ENCODE results near the gene KLHL29. TPM values are rescaled to one million over a fixed set of nuclear protein-coding genes. Genes with fewer than 3 reads are reported as not detected.

KLHL29 gene
- total and polyA plus RNA-seq, 10 of the 15 experiments (the other 5 are each of a cell fraction or from before 2014, with no cell fraction given) = 1.4 to 19.5 (median 6.1) TPM

GRCh38 chr2:23445450-23445868, 60.5 kb downstream of the KLHL29 start (continued):
- TF ChIP-seq NFIC (IDR thresholded peaks at IDR 0.05; ENCODE audit: low read depth, low read length) (peak; percentile 31; the same call in 1 of the 2 replicates), E2F4 (IDR thresholded peaks at IDR 0.05; ENCODE audit: low read depth, low read length) (no peak), HCFC1 (IDR thresholded peaks at IDR 0.05; ENCODE audit: low read length) (no peak), ZNF207 (IDR thresholded peaks at IDR 0.05; ENCODE audit: borderline replicate concordance) (no peak), USF1 (IDR thresholded peaks at IDR 0.05; ENCODE audit: borderline replicate concordance, extremely low read length, insufficient read depth, low read depth, low read length) (peak; percentile 28), RUNX3 (IDR thresholded peaks at IDR 0.05; ENCODE audit: low read length) (peak; percentile 91), ATF3 (IDR thresholded peaks at IDR 0.05; ENCODE audit: borderline replicate concordance, extremely low read depth, low read depth, low read length) (no peak), SRF (IDR thresholded peaks at IDR 0.05; ENCODE audit: low read depth in 2 of 2, low read length in 2 of 2) (no peak), TCF12 (IDR thresholded peaks at IDR 0.05; ENCODE audit: low read depth, low read length) (0 out of 2 replicates have a peak, but pooled peaks have one; percentile 18), POU2F2 (IDR thresholded peaks at IDR 0.05; ENCODE audit: borderline replicate concordance, low read depth, low read length) (0 out of 3 replicates have a peak, but pooled peaks have one; percentile 29), CTCF (IDR thresholded peaks at IDR 0.05 in 2 of 3, conservative IDR thresholded peaks at IDR 0.05 in 1 of 3; ENCODE audit: control insufficient read depth in 2 of 3, extremely low read depth in 1 of 3, insufficient read depth in 1 of 3, low read depth in 3 of 3, low read length in 3 of 3) (no peak), HDGF (IDR thresholded peaks at IDR 0.05) (no peak), POLR2A (IDR thresholded peaks at IDR 0.05; ENCODE audit: low read depth, low read length) (no peak), SPI1 (IDR thresholded peaks at IDR 0.05; ENCODE audit: borderline replicate concordance, insufficient read depth, low read depth, low read length) (no peak), EED (IDR thresholded peaks at IDR 0.05; ENCODE audit: low read depth) (peak; percentile 28; the same call in 1 of the 2 replicates)
- TF ChIP-seq, protein P1, sequence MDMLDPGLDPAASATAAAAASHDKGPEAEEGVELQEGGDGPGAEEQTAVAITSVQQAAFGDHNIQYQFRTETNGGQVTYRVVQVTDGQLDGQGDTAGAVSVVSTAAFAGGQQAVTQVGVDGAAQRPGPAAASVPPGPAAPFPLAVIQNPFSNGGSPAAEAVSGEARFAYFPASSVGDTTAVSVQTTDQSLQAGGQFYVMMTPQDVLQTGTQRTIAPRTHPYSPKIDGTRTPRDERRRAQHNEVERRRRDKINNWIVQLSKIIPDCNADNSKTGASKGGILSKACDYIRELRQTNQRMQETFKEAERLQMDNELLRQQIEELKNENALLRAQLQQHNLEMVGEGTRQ (IDR thresholded peaks at IDR 0.05; ENCODE audit: borderline replicate concordance, low read depth, low read length) = no peak; the same call in 1 of the 2 replicates
- TF ChIP-seq, protein P2, sequence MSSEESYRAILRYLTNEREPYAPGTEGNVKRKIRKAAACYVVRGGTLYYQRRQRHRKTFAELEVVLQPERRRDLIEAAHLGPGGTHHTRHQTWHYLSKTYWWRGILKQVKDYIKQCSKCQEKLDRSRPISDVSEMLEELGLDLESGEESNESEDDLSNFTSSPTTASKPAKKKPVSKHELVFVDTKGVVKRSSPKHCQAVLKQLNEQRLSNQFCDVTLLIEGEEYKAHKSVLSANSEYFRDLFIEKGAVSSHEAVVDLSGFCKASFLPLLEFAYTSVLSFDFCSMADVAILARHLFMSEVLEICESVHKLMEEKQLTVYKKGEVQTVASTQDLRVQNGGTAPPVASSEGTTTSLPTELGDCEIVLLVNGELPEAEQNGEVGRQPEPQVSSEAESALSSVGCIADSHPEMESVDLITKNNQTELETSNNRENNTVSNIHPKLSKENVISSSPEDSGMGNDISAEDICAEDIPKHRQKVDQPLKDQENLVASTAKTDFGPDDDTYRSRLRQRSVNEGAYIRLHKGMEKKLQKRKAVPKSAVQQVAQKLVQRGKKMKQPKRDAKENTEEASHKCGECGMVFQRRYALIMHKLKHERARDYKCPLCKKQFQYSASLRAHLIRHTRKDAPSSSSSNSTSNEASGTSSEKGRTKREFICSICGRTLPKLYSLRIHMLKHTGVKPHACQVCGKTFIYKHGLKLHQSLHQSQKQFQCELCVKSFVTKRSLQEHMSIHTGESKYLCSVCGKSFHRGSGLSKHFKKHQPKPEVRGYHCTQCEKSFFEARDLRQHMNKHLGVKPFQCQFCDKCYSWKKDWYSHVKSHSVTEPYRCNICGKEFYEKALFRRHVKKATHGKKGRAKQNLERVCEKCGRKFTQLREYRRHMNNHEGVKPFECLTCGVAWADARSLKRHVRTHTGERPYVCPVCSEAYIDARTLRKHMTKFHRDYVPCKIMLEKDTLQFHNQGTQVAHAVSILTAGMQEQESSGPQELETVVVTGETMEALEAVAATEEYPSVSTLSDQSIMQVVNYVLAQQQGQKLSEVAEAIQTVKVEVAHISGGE (CRISPR knock-in tag; IDR thresholded peaks at IDR 0.05) = no peak
- TF ChIP-seq, protein P3, sequence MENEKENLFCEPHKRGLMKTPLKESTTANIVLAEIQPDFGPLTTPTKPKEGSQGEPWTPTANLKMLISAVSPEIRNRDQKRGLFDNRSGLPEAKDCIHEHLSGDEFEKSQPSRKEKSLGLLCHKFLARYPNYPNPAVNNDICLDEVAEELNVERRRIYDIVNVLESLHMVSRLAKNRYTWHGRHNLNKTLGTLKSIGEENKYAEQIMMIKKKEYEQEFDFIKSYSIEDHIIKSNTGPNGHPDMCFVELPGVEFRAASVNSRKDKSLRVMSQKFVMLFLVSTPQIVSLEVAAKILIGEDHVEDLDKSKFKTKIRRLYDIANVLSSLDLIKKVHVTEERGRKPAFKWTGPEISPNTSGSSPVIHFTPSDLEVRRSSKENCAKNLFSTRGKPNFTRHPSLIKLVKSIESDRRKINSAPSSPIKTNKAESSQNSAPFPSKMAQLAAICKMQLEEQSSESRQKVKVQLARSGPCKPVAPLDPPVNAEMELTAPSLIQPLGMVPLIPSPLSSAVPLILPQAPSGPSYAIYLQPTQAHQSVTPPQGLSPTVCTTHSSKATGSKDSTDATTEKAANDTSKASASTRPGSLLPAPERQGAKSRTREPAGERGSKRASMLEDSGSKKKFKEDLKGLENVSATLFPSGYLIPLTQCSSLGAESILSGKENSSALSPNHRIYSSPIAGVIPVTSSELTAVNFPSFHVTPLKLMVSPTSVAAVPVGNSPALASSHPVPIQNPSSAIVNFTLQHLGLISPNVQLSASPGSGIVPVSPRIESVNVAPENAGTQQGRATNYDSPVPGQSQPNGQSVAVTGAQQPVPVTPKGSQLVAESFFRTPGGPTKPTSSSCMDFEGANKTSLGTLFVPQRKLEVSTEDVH (IDR thresholded peaks at IDR 0.05; ENCODE audit: low read depth, partially characterized antibody) = no peak
